HepG2 (cell line): ENCODE measurements around the gene DNAAF8. TPM values are rescaled to one million over a fixed set of nuclear protein-coding genes. Genes with fewer than 3 reads are reported as not detected.

Experiments
- ARNT ChIP-seq: fragments of 450-650 bp; IDR thresholded peaks from 2 replicates; pipeline ENCODE4 v1.6.1; 2017
- CHD4 ChIP-seq: fragments of 200-600 bp; sonication (generic); IDR thresholded peaks from 2 replicates; pipeline ENCODE4 v1.7.0; 2017; ENCODE audit warnings: mild to moderate bottlenecking, low read length, borderline replicate concordance
- E2F2 ChIP-seq: sonication (generic); formaldehyde crosslinking; IDR thresholded peaks from 2 replicates; pipeline ENCODE4 v1.4.0; 2020; ENCODE audit warnings: missing genetic modification reagents, borderline replicate concordance
- ELF4 ChIP-seq: sonication (generic); formaldehyde crosslinking; IDR thresholded peaks from 2 replicates; pipeline ENCODE4 v1.5.0; 2020; ENCODE audit warnings: missing genetic modification reagents, mild to moderate bottlenecking, moderate library complexity, borderline replicate concordance
- KLF9 ChIP-seq: IDR thresholded peaks from 2 replicates; pipeline ENCODE4 v1.6.1; 2016; ENCODE audit warnings: low read depth
- MXD1 ChIP-seq: sonication (generic); formaldehyde crosslinking; IDR thresholded peaks from 2 replicates; pipeline ENCODE4 v1.4.0; 2020; ENCODE audit warnings: mild to moderate bottlenecking, missing genetic modification reagents
- MYC ChIP-seq: sonication (generic); formaldehyde crosslinking; IDR thresholded peaks from 2 replicates; pipeline ENCODE4 v1.9.0; 2021; ENCODE audit warnings: missing genetic modification reagents, borderline replicate concordance
- ONECUT2 ChIP-seq: sonication (generic); formaldehyde crosslinking; IDR thresholded peaks from 2 replicates; pipeline ENCODE4 v1.4.0; 2020; ENCODE audit warnings: missing genetic modification reagents
- ZNF101 ChIP-seq: sonication (generic); formaldehyde crosslinking; IDR thresholded peaks from 2 replicates; pipeline ENCODE4 v1.4.0; 2020; ENCODE audit warnings: mild to moderate bottlenecking, low read depth, missing genetic modification reagents, borderline replicate concordance
- ZNF296 ChIP-seq: sonication (generic); formaldehyde crosslinking; conservative IDR thresholded peaks from 2 replicates; pipeline ENCODE4 v1.5.0; 2020; ENCODE audit warnings: mild to moderate bottlenecking, missing genetic modification reagents
- ZNF652 ChIP-seq: IDR thresholded peaks from 2 replicates; pipeline ENCODE4 v1.6.1; 2016; ENCODE audit warnings: low read depth, borderline replicate concordance
- polyA plus RNA-seq, 8 experiments: library from polyadenylated mRNA; depleted of rRNA in 3 of 8; stranded (reverse) in 7 of 8; unstranded in 1 of 8; fragments of >200 nt; fragmentation: Illumina TruSeq in 4 of 8; extraction: Trizol in 4 of 8; gene quantifications; 2 replicates each; pipeline versions ENCODE4 v1.2.1 to v1.2.3, GENCODE V29; 2011 to 2016; ENCODE audit warnings: low read depth in 4 of 8, missing spikeins in 1 of 8, mixed read lengths in 1 of 8; ENCODE audit not compliant: insufficient read depth in 1 of 8
- total RNA-seq, 5 experiments: library from RNA; depleted of rRNA; stranded (reverse); fragments of >200 nt; fragmentation: Illumina TruSeq; extraction: Trizol; gene quantifications; 2 replicates each; pipeline ENCODE4 v1.2.3, GENCODE V29; 2016; ENCODE audit warnings: low read depth in 1 of 5
- TF ChIP-seq, protein P1 (sequence below): sonication (generic); formaldehyde crosslinking; IDR thresholded peaks from 2 replicates; pipeline ENCODE4 v1.4.0; 2020; ENCODE audit warnings: missing genetic modification reagents
- TF ChIP-seq, protein P2 (sequence below): sonication (generic); formaldehyde crosslinking; IDR thresholded peaks from 2 replicates; pipeline ENCODE4 v1.5.0; 2020; ENCODE audit warnings: mild to moderate bottlenecking, missing genetic modification reagents, borderline replicate concordance
- TF ChIP-seq, protein P3 (sequence below): sonication (generic); formaldehyde crosslinking; IDR thresholded peaks from 2 replicates; pipeline ENCODE4 v1.8.0; 2022; ENCODE audit warnings: missing genetic modification reagents, mild to moderate bottlenecking, inconsistent platforms, borderline replicate concordance
- TF ChIP-seq, protein P4 (sequence below): sonication (generic); formaldehyde crosslinking; IDR thresholded peaks from 2 replicates; pipeline ENCODE4 v1.8.1; 2022; ENCODE audit warnings: mild to moderate bottlenecking, missing genetic modification reagents

DNAAF8 gene
- total and polyA plus RNA-seq, 2 of the 13 experiments (the other 11 are each of a cell fraction or from before 2014, with no cell fraction given): 0.44 TPM; not detected in 1

GRCh38 chr16:4768549-4769305 is 34.4 kb downstream of the DNAAF8 start (continued):
- TF ChIP-seq, protein P1, sequence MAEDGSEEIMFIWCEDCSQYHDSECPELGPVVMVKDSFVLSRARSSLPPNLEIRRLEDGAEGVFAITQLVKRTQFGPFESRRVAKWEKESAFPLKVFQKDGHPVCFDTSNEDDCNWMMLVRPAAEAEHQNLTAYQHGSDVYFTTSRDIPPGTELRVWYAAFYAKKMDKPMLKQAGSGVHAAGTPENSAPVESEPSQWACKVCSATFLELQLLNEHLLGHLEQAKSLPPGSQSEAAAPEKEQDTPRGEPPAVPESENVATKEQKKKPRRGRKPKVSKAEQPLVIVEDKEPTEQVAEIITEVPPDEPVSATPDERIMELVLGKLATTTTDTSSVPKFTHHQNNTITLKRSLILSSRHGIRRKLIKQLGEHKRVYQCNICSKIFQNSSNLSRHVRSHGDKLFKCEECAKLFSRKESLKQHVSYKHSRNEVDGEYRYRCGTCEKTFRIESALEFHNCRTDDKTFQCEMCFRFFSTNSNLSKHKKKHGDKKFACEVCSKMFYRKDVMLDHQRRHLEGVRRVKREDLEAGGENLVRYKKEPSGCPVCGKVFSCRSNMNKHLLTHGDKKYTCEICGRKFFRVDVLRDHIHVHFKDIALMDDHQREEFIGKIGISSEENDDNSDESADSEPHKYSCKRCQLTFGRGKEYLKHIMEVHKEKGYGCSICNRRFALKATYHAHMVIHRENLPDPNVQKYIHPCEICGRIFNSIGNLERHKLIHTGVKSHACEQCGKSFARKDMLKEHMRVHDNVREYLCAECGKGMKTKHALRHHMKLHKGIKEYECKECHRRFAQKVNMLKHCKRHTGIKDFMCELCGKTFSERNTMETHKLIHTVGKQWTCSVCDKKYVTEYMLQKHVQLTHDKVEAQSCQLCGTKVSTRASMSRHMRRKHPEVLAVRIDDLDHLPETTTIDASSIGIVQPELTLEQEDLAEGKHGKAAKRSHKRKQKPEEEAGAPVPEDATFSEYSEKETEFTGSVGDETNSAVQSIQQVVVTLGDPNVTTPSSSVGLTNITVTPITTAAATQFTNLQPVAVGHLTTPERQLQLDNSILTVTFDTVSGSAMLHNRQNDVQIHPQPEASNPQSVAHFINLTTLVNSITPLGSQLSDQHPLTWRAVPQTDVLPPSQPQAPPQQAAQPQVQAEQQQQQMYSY (CRISPR knock-in tag): no peak
- TF ChIP-seq ELF4 (peak; percentile 73; the same call in 1 of the 2 replicates), KLF9 (CRISPR knock-in tag) (no peak), E2F2 (0 out of 2 replicates have a peak, but pooled peaks have one; percentile 51), MXD1 (CRISPR knock-in tag) (peak; percentile 53; the same call in 1 of the 2 replicates), CHD4 (peak; percentile 97), ZNF296 (CRISPR knock-in tag) (no peak), MYC (CRISPR knock-in tag) (peak; percentile 72; the same call in 1 of the 2 replicates), ZNF101 (CRISPR knock-in tag) (no peak), ZNF652 (peak; percentile 69; the same call in 1 of the 2 replicates), ONECUT2 (no peak), ARNT (no peak)
- TF ChIP-seq, protein P2, sequence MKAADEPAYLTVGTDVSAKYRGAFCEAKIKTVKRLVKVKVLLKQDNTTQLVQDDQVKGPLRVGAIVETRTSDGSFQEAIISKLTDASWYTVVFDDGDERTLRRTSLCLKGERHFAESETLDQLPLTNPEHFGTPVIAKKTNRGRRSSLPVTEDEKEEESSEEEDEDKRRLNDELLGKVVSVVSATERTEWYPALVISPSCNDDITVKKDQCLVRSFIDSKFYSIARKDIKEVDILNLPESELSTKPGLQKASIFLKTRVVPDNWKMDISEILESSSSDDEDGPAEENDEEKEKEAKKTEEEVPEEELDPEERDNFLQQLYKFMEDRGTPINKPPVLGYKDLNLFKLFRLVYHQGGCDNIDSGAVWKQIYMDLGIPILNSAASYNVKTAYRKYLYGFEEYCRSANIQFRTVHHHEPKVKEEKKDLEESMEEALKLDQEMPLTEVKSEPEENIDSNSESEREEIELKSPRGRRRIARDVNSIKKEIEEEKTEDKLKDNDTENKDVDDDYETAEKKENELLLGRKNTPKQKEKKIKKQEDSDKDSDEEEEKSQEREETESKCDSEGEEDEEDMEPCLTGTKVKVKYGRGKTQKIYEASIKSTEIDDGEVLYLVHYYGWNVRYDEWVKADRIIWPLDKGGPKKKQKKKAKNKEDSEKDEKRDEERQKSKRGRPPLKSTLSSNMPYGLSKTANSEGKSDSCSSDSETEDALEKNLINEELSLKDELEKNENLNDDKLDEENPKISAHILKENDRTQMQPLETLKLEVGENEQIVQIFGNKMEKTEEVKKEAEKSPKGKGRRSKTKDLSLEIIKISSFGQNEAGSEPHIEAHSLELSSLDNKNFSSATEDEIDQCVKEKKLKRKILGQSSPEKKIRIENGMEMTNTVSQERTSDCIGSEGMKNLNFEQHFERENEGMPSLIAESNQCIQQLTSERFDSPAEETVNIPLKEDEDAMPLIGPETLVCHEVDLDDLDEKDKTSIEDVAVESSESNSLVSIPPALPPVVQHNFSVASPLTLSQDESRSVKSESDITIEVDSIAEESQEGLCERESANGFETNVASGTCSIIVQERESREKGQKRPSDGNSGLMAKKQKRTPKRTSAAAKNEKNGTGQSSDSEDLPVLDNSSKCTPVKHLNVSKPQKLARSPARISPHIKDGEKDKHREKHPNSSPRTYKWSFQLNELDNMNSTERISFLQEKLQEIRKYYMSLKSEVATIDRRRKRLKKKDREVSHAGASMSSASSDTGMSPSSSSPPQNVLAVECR (CRISPR knock-in tag): peak; percentile 78; the same call in 1 of the 2 replicates
- TF ChIP-seq, protein P3, sequence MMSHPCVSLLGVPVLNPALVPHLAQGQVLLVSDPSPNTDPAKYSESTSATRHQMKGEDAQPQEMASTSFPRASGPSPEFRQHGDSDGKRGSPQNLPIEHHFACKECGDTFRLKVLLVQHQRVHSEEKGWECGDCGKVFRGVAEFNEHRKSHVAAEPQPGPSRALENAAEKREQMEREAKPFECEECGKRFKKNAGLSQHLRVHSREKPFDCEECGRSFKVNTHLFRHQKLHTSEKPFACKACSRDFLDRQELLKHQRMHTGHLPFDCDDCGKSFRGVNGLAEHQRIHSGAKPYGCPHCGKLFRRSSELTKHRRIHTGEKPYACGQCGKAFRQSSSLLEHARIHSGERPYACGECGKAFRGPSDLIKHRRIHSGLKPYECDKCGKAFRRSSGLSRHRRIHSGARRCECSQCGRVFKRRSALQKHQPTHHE (CRISPR knock-in tag): no peak
- TF ChIP-seq, protein P4, sequence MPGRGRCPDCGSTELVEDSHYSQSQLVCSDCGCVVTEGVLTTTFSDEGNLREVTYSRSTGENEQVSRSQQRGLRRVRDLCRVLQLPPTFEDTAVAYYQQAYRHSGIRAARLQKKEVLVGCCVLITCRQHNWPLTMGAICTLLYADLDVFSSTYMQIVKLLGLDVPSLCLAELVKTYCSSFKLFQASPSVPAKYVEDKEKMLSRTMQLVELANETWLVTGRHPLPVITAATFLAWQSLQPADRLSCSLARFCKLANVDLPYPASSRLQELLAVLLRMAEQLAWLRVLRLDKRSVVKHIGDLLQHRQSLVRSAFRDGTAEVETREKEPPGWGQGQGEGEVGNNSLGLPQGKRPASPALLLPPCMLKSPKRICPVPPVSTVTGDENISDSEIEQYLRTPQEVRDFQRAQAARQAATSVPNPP (CRISPR knock-in tag): no peak
